Caco-2 (cell line): ENCODE data around the gene HRK. TPM values are rescaled to one million over a fixed set of nuclear protein-coding genes. Genes with fewer than 3 reads are reported as not detected.

Source experiments
- BruUV-seq: library from RNA; stranded (reverse); fragments of 400-500 nt; replicated peaks from 2 replicates; lab custom pipeline; 2021; lab: Mats Ljungman, UMichigan
- CTCF ChIA-PET: fragments of 300-600 bp; sonication (Branson Sonifier 250); formaldehyde crosslinking; loops from one replicate; lab custom pipeline; 2022; ENCODE audit warnings: antibody characterized with exemption; lab: Charles Lee
- POLR2A ChIA-PET: fragments of 300-600 bp; sonication (Branson Sonifier 250); formaldehyde crosslinking; loops from one replicate; lab custom pipeline; 2022; ENCODE audit warnings: antibody characterized with exemption; lab: Charles Lee
- DNase-seq, 2 experiments: peaks; one replicate each; pipeline versions ENCODE4 v3.0.0 to v3.0.0-alpha.2; 2020 to 2022
- H3K27me3 ChIP-seq: replicated peaks from 2 replicates; pipeline ENCODE4 v1.6.0; 2011; ENCODE audit warnings: low read length; ENCODE audit not compliant: control insufficient read depth, insufficient read depth
- H3K36me3 ChIP-seq: 2 replicates; pipeline ENCODE4 v1.5.1; 2011; ENCODE audit warnings: low read length; ENCODE audit not compliant: control insufficient read depth, insufficient read depth
- H3K4me1 ChIP-seq: fragments of 250-450 bp; sonication (Bioruptor Pico); 2 replicates; pipeline ENCODE4 v1.5.1; 2020; ENCODE audit warnings: mild to moderate bottlenecking
- H3K4me3 ChIP-seq: 2 replicates; pipeline ENCODE4 v1.5.1; 2011; ENCODE audit warnings: low read depth, mild to moderate bottlenecking, control low read depth, low read length
- H3K9me3 ChIP-seq: fragments of 250-450 bp; sonication (Bioruptor Pico); 2 replicates; pipeline ENCODE4 v1.5.1; 2020; ENCODE audit warnings: mild to moderate bottlenecking, moderate library complexity
- H3K27ac Mint-ChIP-seq: one replicate; pipeline ENCODE4 v1.8.0; 2022; ENCODE audit warnings: mixed read lengths; ENCODE audit not compliant: unreplicated experiment
- H3K27me3 Mint-ChIP-seq: one replicate; pipeline ENCODE4 v1.8.0; 2022; ENCODE audit warnings: mixed read lengths; ENCODE audit not compliant: insufficient read depth, unreplicated experiment
- H3K36me3 Mint-ChIP-seq: one replicate; pipeline ENCODE4 v1.8.0; 2022; ENCODE audit warnings: mild to moderate bottlenecking, mixed read lengths; ENCODE audit not compliant: insufficient read depth, unreplicated experiment
- H3K4me1 Mint-ChIP-seq: one replicate; pipeline ENCODE4 v1.8.0; 2022; ENCODE audit warnings: low read depth, mixed read lengths; ENCODE audit not compliant: unreplicated experiment
- H3K4me3 Mint-ChIP-seq: one replicate; pipeline ENCODE4 v1.8.0; 2022; ENCODE audit warnings: mild to moderate bottlenecking, moderate library complexity, mixed read lengths; ENCODE audit not compliant: unreplicated experiment
- H3K9me3 Mint-ChIP-seq: one replicate; pipeline ENCODE4 v1.8.0; 2022; ENCODE audit warnings: mixed read lengths; ENCODE audit not compliant: unreplicated experiment
- CTCF ChIP-seq, 2 experiments: fragments of 200-600 bp in 1 of 2; IDR thresholded peaks; 1 replicate in 1 of 2; 2 replicates in 1 of 2; pipeline versions ENCODE4 v1.5.1 to v1.8.0; 2011 to 2022; ENCODE audit warnings: antibody characterized with exemption in 1 of 2, control low read depth in 1 of 2, inconsistent platforms in 1 of 2, low read depth in 1 of 2, low read length in 1 of 2, mild to moderate bottlenecking in 1 of 2, moderate library complexity in 1 of 2; ENCODE audit not compliant: insufficient read depth in 1 of 2, severe bottlenecking in 1 of 2, unreplicated experiment in 1 of 2
- intact Hi-C: fragments of 100-400 bp; cut with micrococcal nuclease; formaldehyde crosslinking; loops from one replicate; pipeline ENCODE4 v1.10.0; 2022; ENCODE audit not compliant: unreplicated experiment
- total RNA-seq: library from RNA; stranded (reverse); gene quantifications from 2 replicates; pipeline ENCODE4 v1.2.3, GENCODE V29; 2022

The HRK gene
- total RNA-seq, 1 experiment from 2014 or later = 0.61 TPM

GRCh38 chr12:116919247-116919661 lies 38.0 kb upstream of the HRK start:
- BruUV-seq = no TSS peak
- no peak overlapping the region for H3K27ac Mint-ChIP-seq
- no peak for DNase-seq

GRCh38 chr12:116918464-116918863 lies 37.2 kb upstream of the HRK start:
- Histone ChIP-seq H3K4me3 (no peak overlapping the region), H3K36me3 (no peaks in the 10 kb centered on the region), H3K9me3 (no peaks in the 10 kb centered on the region; the same call in 1 of the 2 replicates), H3K4me1 (peaks cover 48% of the 10 kb centered on the region), H3K27me3 (no peaks in the 10 kb centered on the region)
- Mint-ChIP-seq H3K4me1 (peaks cover 40% of the 10 kb centered on the region), H3K27me3 (no peaks in the 10 kb centered on the region), H3K36me3 (peaks cover 20% of the 10 kb centered on the region), H3K4me3 (no peak overlapping the region), H3K9me3 (no peaks in the 10 kb centered on the region), H3K27ac (no peak overlapping the region)
- no TSS peak for BruUV-seq
- intact Hi-C loops = no loop called here
- TF ChIP-seq CTCF (IDR thresholded peaks at IDR 0.05; ENCODE audit: insufficient read depth in 1 of 2, low read depth in 1 of 2, low read length in 1 of 2, severe bottlenecking in 1 of 2, unreplicated experiment in 1 of 2) = no peak
- POLR2A ChIA-PET = no interaction called here
- no peak for DNase-seq
- CTCF ChIA-PET = interaction anchor here (0.6 kb wide), 1 partner anchor 37 kb away, joined by 3 read pairs; no protein-coding TSS in a partner anchor

More at GRCh38 chr12:116919247-116919661, 38.0 kb upstream of the HRK start:
- no peak for TF ChIP-seq CTCF (IDR thresholded peaks at IDR 0.05; ENCODE audit: insufficient read depth in 1 of 2, low read depth in 1 of 2, low read length in 1 of 2, severe bottlenecking in 1 of 2, unreplicated experiment in 1 of 2)
- Histone ChIP-seq H3K4me1 (peaks cover 51% of the 10 kb centered on the region), H3K36me3 (no peaks in the 10 kb centered on the region), H3K4me3 (no peak overlapping the region), H3K9me3 (no peaks in the 10 kb centered on the region; the same call in 1 of the 2 replicates), H3K27me3 (no peaks in the 10 kb centered on the region)
- peaks cover 40% of the 10 kb centered on the region for H3K4me1 Mint-ChIP-seq
- peaks cover 20% of the 10 kb centered on the region for H3K36me3 Mint-ChIP-seq
- POLR2A ChIA-PET = no interaction called here
- no peaks in the 10 kb centered on the region for H3K9me3 Mint-ChIP-seq
- no peaks in the 10 kb centered on the region for H3K27me3 Mint-ChIP-seq
- CTCF ChIA-PET = interaction anchor here (0.7 kb wide), 1 partner anchor 865 kb away, joined by 3 read pairs; no protein-coding TSS in a partner anchor
- intact Hi-C loops = no loop called here
- H3K4me3 Mint-ChIP-seq = no peak overlapping the region

GRCh38 chr12:116916714-116917114 lies 35.5 kb upstream of the HRK start:
- TF ChIP-seq CTCF (IDR thresholded peaks at IDR 0.05; ENCODE audit: insufficient read depth in 1 of 2, low read depth in 1 of 2, low read length in 1 of 2, severe bottlenecking in 1 of 2, unreplicated experiment in 1 of 2) = peak in 1 of 2 experiments; percentile 49
- Histone ChIP-seq H3K36me3 (no peaks in the 10 kb centered on the region), H3K4me1 (peaks cover 52% of the 10 kb centered on the region), H3K27me3 (no peaks in the 10 kb centered on the region), H3K9me3 (no peaks in the 10 kb centered on the region; the same call in 1 of the 2 replicates), H3K4me3 (no peak overlapping the region)
- H3K27ac Mint-ChIP-seq = peak overlapping the region; percentile 83
- H3K4me1 Mint-ChIP-seq = peaks cover 42% of the 10 kb centered on the region
- DNase-seq = peak; percentile 74 to 80
- BruUV-seq = no TSS peak
- ChIA-PET POLR2A (interaction anchor here (0.5 kb wide), 1 partner anchor 21 kb away, joined by 4 read pairs; no protein-coding TSS in a partner anchor), CTCF (no interaction called here)
- H3K4me3 Mint-ChIP-seq = no peak overlapping the region
- H3K9me3 Mint-ChIP-seq = no peaks in the 10 kb centered on the region
- peaks cover 21% of the 10 kb centered on the region for H3K36me3 Mint-ChIP-seq
- intact Hi-C loops = loop anchor here (1.0 kb wide), 4 partner anchors 39 to 213 kb away; partner anchors contain the start of genes RNFT2 and SPRING1
- no peaks in the 10 kb centered on the region for H3K27me3 Mint-ChIP-seq
